IMR-90 (cell line): ENCODE data around the gene NEK11. TPM values are rescaled to one million over a fixed set of nuclear protein-coding genes. Genes with fewer than 3 reads are reported as not detected.
A peak's percentile ranks its signal among the peaks of the same experiment; 100 is the strongest.

ENCODE experiments used
- ATAC-seq: fragments of 200-7000 bp; cut with Tn5 transposase; 2 replicates; pipeline ENCODE4 v1.9.1; 2020; ENCODE audit warnings: low read depth, mild to moderate bottlenecking, moderate library complexity
- BruUV-seq: library from RNA; stranded (reverse); fragments of 400-500 nt; replicated peaks from 2 replicates; lab custom pipeline; 2021; lab: Mats Ljungman, UMichigan
- CTCF ChIA-PET: fragments of 300-600 bp; formaldehyde crosslinking; extraction: SDS; loops from one replicate; lab custom pipeline; 2021; ENCODE audit warnings: antibody characterized with exemption; lab: Yijun Ruan, JAX
- POLR2A ChIA-PET: fragments of 300-600 bp; sonication (Branson Sonifier 250); formaldehyde crosslinking; loops from one replicate; lab custom pipeline; 2022; ENCODE audit warnings: antibody characterized with exemption; ENCODE audit not compliant: unreplicated experiment; lab: Charles Lee
- DNase-seq: peaks from one replicate; pipeline ENCODE4 v3.0.0; 2013
- H2AFZ ChIP-seq: replicated peaks from 2 replicates; pipeline ENCODE3; 2013; ENCODE audit warnings: low read length, mild to moderate bottlenecking; ENCODE audit not compliant: poor library complexity
- H2AK5ac ChIP-seq: 2 replicates; pipeline ENCODE4 v1.6.1; 2013; ENCODE audit warnings: low read depth, low read length, inconsistent platforms
- H2AK9ac ChIP-seq: replicated peaks from 2 replicates; pipeline ENCODE3; 2013; ENCODE audit warnings: mild to moderate bottlenecking, low read depth, low read length, moderate library complexity; ENCODE audit not compliant: poor library complexity
- H2BK120ac ChIP-seq: 2 replicates; pipeline ENCODE4 v1.6.1; 2013; ENCODE audit warnings: low read depth, low read length, inconsistent platforms
- H2BK15ac ChIP-seq: 3 replicates; pipeline ENCODE4 v1.6.1; 2013; ENCODE audit warnings: low read depth, low read length, inconsistent platforms
- H2BK20ac ChIP-seq: 2 replicates; pipeline ENCODE4 v1.6.1; 2013; ENCODE audit warnings: low read depth, mild to moderate bottlenecking, inconsistent platforms, low read length, moderate library complexity
- H2BK5ac ChIP-seq: 2 replicates; pipeline ENCODE4 v1.6.1; 2013; ENCODE audit warnings: mild to moderate bottlenecking, low read depth, low read length, inconsistent platforms; ENCODE audit not compliant: poor library complexity, severe bottlenecking
- H3K14ac ChIP-seq: replicated peaks from 2 replicates; pipeline ENCODE4 v1.6.1; 2013; ENCODE audit warnings: low read depth, low read length, inconsistent platforms
- H3K18ac ChIP-seq: 2 replicates; pipeline ENCODE4 v1.6.1; 2013; ENCODE audit warnings: low read depth, low read length, control low read depth
- H3K23ac ChIP-seq: 2 replicates; pipeline ENCODE4 v1.6.1; 2013; ENCODE audit warnings: low read depth, low read length, inconsistent platforms
- H3K27ac ChIP-seq: 2 replicates; pipeline ENCODE4 v1.5.1; 2013; ENCODE audit warnings: mild to moderate bottlenecking, control low read depth, low read length; ENCODE audit not compliant: insufficient read depth
- H3K27me3 ChIP-seq: 2 replicates; pipeline ENCODE4 v1.6.1; 2013; ENCODE audit warnings: low read length; ENCODE audit not compliant: control insufficient read depth, insufficient read depth
- H3K36me3 ChIP-seq: 2 replicates; pipeline ENCODE4 v1.6.1; 2013; ENCODE audit warnings: low read length, mixed read lengths; ENCODE audit not compliant: control insufficient read depth, insufficient read depth
- H3K4ac ChIP-seq: 2 replicates; pipeline ENCODE4 v1.6.1; 2013; ENCODE audit warnings: low read depth, low read length, inconsistent platforms
- H3K4me1 ChIP-seq: 2 replicates; pipeline ENCODE4 v1.6.1; 2013; ENCODE audit warnings: low read length, mixed read lengths; ENCODE audit not compliant: control insufficient read depth, insufficient read depth
- H3K4me2 ChIP-seq: 2 replicates; pipeline ENCODE4 v1.6.1; 2013; ENCODE audit warnings: low read depth, mild to moderate bottlenecking, control low read depth, low read length, moderate library complexity
- H3K4me3 ChIP-seq: 2 replicates; pipeline ENCODE4 v1.5.1; 2013; ENCODE audit warnings: low read depth, mild to moderate bottlenecking, control low read depth, low read length, moderate library complexity; ENCODE audit not compliant: insufficient read depth
- H3K56ac ChIP-seq: 2 replicates; pipeline ENCODE4 v1.6.1; 2013; ENCODE audit warnings: low read length, inconsistent platforms; ENCODE audit not compliant: insufficient read depth; ENCODE audit errors: extremely low read depth
- H3K79me1 ChIP-seq, 2 experiments: 2 replicates each; pipeline ENCODE4 v1.6.1; 2013; ENCODE audit warnings: low read length in 2 of 2, inconsistent platforms in 1 of 2, low read depth in 1 of 2
- H3K9ac ChIP-seq: 2 replicates; pipeline ENCODE4 v1.6.1; 2013; ENCODE audit warnings: low read depth, low read length, control low read depth
- H3K9me1 ChIP-seq: 2 replicates; pipeline ENCODE4 v1.6.1; 2013; ENCODE audit warnings: low read length, inconsistent platforms; ENCODE audit not compliant: insufficient read depth
- H3K9me3 ChIP-seq: 2 replicates; pipeline ENCODE4 v1.6.1; 2013; ENCODE audit warnings: low read length; ENCODE audit not compliant: control insufficient read depth, insufficient read depth
- H4K20me1 ChIP-seq: 2 replicates; pipeline ENCODE4 v1.6.1; 2013; ENCODE audit warnings: low read length, inconsistent platforms; ENCODE audit not compliant: insufficient read depth
- H4K5ac ChIP-seq: 2 replicates; pipeline ENCODE4 v1.6.1; 2013; ENCODE audit warnings: mild to moderate bottlenecking, low read depth, low read length, control low read depth
- H4K8ac ChIP-seq, 2 experiments: 2 replicates each; pipeline ENCODE4 v1.6.1; 2013; ENCODE audit warnings: low read depth in 2 of 2, low read length in 2 of 2, control low read depth in 1 of 2, inconsistent platforms in 1 of 2
- H4K91ac ChIP-seq: 2 replicates; pipeline ENCODE4 v1.6.1; 2013; ENCODE audit warnings: low read depth, low read length, inconsistent platforms; ENCODE audit not compliant: insufficient read depth
- CHD1 ChIP-seq: IDR thresholded peaks from 2 replicates; pipeline ENCODE4 v1.6.1; 2012; ENCODE audit warnings: low read depth, low read length, improper control_type of control experiment
- MAFK ChIP-seq: IDR thresholded peaks from 2 replicates; pipeline ENCODE4 v1.6.1; 2012; ENCODE audit warnings: low read depth, low read length, improper control_type of control experiment
- WGBS, 2 experiments: methylation state at CpG; one replicate each; pipeline versions ENCODE4 v1.1.5 to v1.1.7; 2013; ENCODE audit warnings: missing lambda C conversion rate in 2 of 2; ENCODE audit not compliant: insufficient read length in 1 of 2; ENCODE audit errors: extremely low coverage in 2 of 2; 5-methylcytosine and 5-hydroxymethylcytosine counted together
- dilution Hi-C: fragments of 300-500 bp; cut with HindIII; formaldehyde crosslinking; loops from one replicate; pipeline ENCODE4 v1.14.3; 2018; ENCODE audit warnings: low sequenced_read_pairs; ENCODE audit not compliant: unreplicated experiment
- in situ Hi-C: fragments of 300-500 bp; cut with MboI; formaldehyde crosslinking; loops from 3 replicates; pipeline ENCODE4 v1.14.3; 2019; ENCODE audit warnings: low sequenced_read_pairs, inconsistent platforms, mixed read lengths
- intact Hi-C: fragments of 100-400 bp; cut with micrococcal nuclease; formaldehyde crosslinking; loops from 2 replicates; pipeline ENCODE4 v1.10.0; 2022
- polyA plus RNA-seq, 3 experiments: library from polyadenylated mRNA; depleted of rRNA; stranded (reverse); fragments of >200 nt; gene quantifications; 2 replicates each; pipeline ENCODE4 v1.2.3, GENCODE V29; 2012; ENCODE audit warnings: low replicate concordance in 1 of 3
- total RNA-seq: library from RNA; depleted of rRNA; stranded (reverse); fragments of >200 nt; gene quantifications from 2 replicates; pipeline ENCODE4 v1.2.3, GENCODE V29; 2012

The NEK11 gene
- total and polyA plus RNA-seq, 2 of the 4 experiments (the other 2 are of a cell fraction) = 1.1 to 1.6 TPM

GRCh38 chr3:131338948-131339640, 312.4 kb downstream of the NEK11 start:
- Histone ChIP-seq H2AK5ac (no peak overlapping the region), H3K56ac (no peak overlapping the region), H2BK15ac (no peak overlapping the region), H3K4me1 (no peaks in the 10 kb centered on the region), H4K8ac (no peak overlapping the region), H3K27me3 (no peaks in the 10 kb centered on the region), H3K4me2 (no peak overlapping the region), H3K23ac (no peak overlapping the region), H4K20me1 (no peaks in the 10 kb centered on the region), H2AK9ac (no peak overlapping the region), H3K18ac (no peak overlapping the region), H2BK5ac (no peak overlapping the region), H2BK20ac (no peak overlapping the region), H3K36me3 (no peaks in the 10 kb centered on the region), H2AFZ (no peak overlapping the region), H4K91ac (no peak overlapping the region), H3K27ac (no peak overlapping the region), H3K4ac (no peak overlapping the region), H3K9ac (no peak overlapping the region), H3K79me1 (no peaks in the 10 kb centered on the region), H4K5ac (no peak overlapping the region), H3K9me1 (no peaks in the 10 kb centered on the region), H3K9me3 (no peaks in the 10 kb centered on the region), H3K14ac (no peak overlapping the region), H2BK120ac (no peak overlapping the region), H3K4me3 (no peak overlapping the region)
- no TSS peak for BruUV-seq
- DNase-seq (no peak), ATAC-seq (no peak)
- TF ChIP-seq MAFK (peak; percentile 43), CHD1 (no peak)
- no CpG with 5 or more reads among the region's 3 CpGs for WGBS, 2 experiments
- intact Hi-C loops (no loop called here), dilution Hi-C loops (no loop called here), in situ Hi-C loops (no loop called here)
- POLR2A ChIA-PET = no interaction called here
- CTCF ChIA-PET = no interaction called here
